SK-N-SH treated with all-trans-retinoic acid at 6 μM for 48 hours (cell line): ENCODE results near the gene ROBO1.

Experiments
- ATAC-seq: fragments of 200-7000 bp; cut with Tn5 transposase; 3 replicates; pipeline ENCODE4 v1.9.1; 2020; ENCODE audit warnings: mild to moderate bottlenecking, moderate library complexity
- ARNTL ChIP-seq: fragments of 450-650 bp; formaldehyde crosslinking; IDR thresholded peaks from 2 replicates; pipeline ENCODE4 v1.5.0; 2020; ENCODE audit warnings: low read depth, mild to moderate bottlenecking, moderate library complexity, borderline replicate concordance
- BACH2 ChIP-seq: fragments of 250-450 bp; sonication (Bioruptor Pico); IDR thresholded peaks from 2 replicates; pipeline ENCODE4 v1.9.0; 2021; ENCODE audit warnings: mild to moderate bottlenecking, borderline replicate concordance
- CSDC2 ChIP-seq: fragments of 250-450 bp; sonication (Bioruptor Pico); IDR thresholded peaks from 2 replicates; pipeline ENCODE4 v1.5.0; 2020; ENCODE audit warnings: mild to moderate bottlenecking, moderate library complexity
- ESRRG ChIP-seq: fragments of 250-450 bp; sonication (Bioruptor Pico); IDR thresholded peaks from 2 replicates; pipeline ENCODE4 v1.6.1; 2021; ENCODE audit warnings: mild to moderate bottlenecking
- GLIS3 ChIP-seq: fragments of 250-450 bp; sonication (Bioruptor Pico); IDR thresholded peaks from 2 replicates; pipeline ENCODE4 v1.5.0; 2020; ENCODE audit warnings: mild to moderate bottlenecking, moderate library complexity
- ISL1 ChIP-seq: fragments of 250-450 bp; sonication (Bioruptor Pico); IDR thresholded peaks from 2 replicates; pipeline ENCODE4 v2.1.2; 2022; ENCODE audit warnings: mild to moderate bottlenecking, moderate library complexity
- OSR1 ChIP-seq: fragments of 250-450 bp; sonication (Bioruptor Pico); IDR thresholded peaks from 2 replicates; pipeline ENCODE4 v1.8.0; 2022; ENCODE audit warnings: moderate library complexity, mild to moderate bottlenecking, inconsistent platforms
- PPARA ChIP-seq: fragments of 250-450 bp; sonication (Bioruptor Pico); IDR thresholded peaks from 2 replicates; pipeline ENCODE4 v1.5.0; 2020; ENCODE audit warnings: mild to moderate bottlenecking, borderline replicate concordance
- RARB ChIP-seq: fragments of 250-450 bp; sonication (Bioruptor Pico); IDR thresholded peaks from 2 replicates; pipeline ENCODE4 v1.8.0; 2021; ENCODE audit warnings: mild to moderate bottlenecking, moderate library complexity
- TCF4 ChIP-seq: fragments of 250-450 bp; sonication (Bioruptor Pico); IDR thresholded peaks from 2 replicates; pipeline ENCODE4 v1.8.0; 2021; ENCODE audit warnings: mild to moderate bottlenecking, moderate library complexity, borderline replicate concordance
- TOX ChIP-seq: fragments of 250-450 bp; sonication (Bioruptor Pico); IDR thresholded peaks from 2 replicates; pipeline ENCODE4 v1.8.0; 2021; ENCODE audit warnings: mild to moderate bottlenecking, moderate library complexity, borderline replicate concordance
- ZC3H10 ChIP-seq: fragments of 250-450 bp; sonication (Bioruptor Pico); IDR thresholded peaks from 2 replicates; pipeline ENCODE4 v1.5.1; 2021; ENCODE audit warnings: mild to moderate bottlenecking, moderate library complexity
- ZFP3 ChIP-seq: fragments of 250-450 bp; sonication (Bioruptor Pico); IDR thresholded peaks from 2 replicates; pipeline ENCODE4 v1.5.0; 2020; ENCODE audit warnings: mild to moderate bottlenecking, moderate library complexity
- ZFP30 ChIP-seq: fragments of 450-650 bp; formaldehyde crosslinking; IDR thresholded peaks from 2 replicates; pipeline ENCODE4 v1.5.0; 2022; ENCODE audit warnings: mild to moderate bottlenecking, moderate library complexity
- ZNF565 ChIP-seq: fragments of 450-650 bp; formaldehyde crosslinking; conservative IDR thresholded peaks from 2 replicates; pipeline ENCODE4 v1.5.0; 2020; ENCODE audit warnings: low read depth, mild to moderate bottlenecking, moderate library complexity
- ZNF8 ChIP-seq: fragments of 450-650 bp; formaldehyde crosslinking; IDR thresholded peaks from 2 replicates; pipeline ENCODE4 v1.5.0; 2020; ENCODE audit warnings: mild to moderate bottlenecking, moderate library complexity
- TF ChIP-seq, protein P1 (sequence below): fragments of 250-450 bp; sonication (Bioruptor Pico); IDR thresholded peaks from 2 replicates; pipeline ENCODE4 v1.5.1; 2021; ENCODE audit warnings: mild to moderate bottlenecking, moderate library complexity
- TF ChIP-seq, protein P2 (sequence below): fragments of 250-450 bp; sonication (Bioruptor Pico); IDR thresholded peaks from 2 replicates; pipeline ENCODE4 v1.5.0; 2020; ENCODE audit warnings: mild to moderate bottlenecking, moderate library complexity
- TF ChIP-seq, protein P3 (sequence below): fragments of 250-450 bp; sonication (Bioruptor Pico); IDR thresholded peaks from 2 replicates; pipeline ENCODE4 v1.8.0; 2021; ENCODE audit warnings: low read depth, mild to moderate bottlenecking, moderate library complexity, borderline replicate concordance
- TF ChIP-seq, protein P4 (sequence below): fragments of 250-450 bp; sonication (Bioruptor Pico); IDR thresholded peaks from 2 replicates; pipeline ENCODE4 v1.5.1; 2020; ENCODE audit warnings: low read depth, mild to moderate bottlenecking, moderate library complexity
- TF ChIP-seq, protein P5 (sequence below): fragments of 250-450 bp; sonication (Bioruptor Pico); IDR thresholded peaks from 2 replicates; pipeline ENCODE4 v1.8.0; 2020; ENCODE audit warnings: mild to moderate bottlenecking, moderate library complexity, borderline replicate concordance

ROBO1 gene

DNA sequence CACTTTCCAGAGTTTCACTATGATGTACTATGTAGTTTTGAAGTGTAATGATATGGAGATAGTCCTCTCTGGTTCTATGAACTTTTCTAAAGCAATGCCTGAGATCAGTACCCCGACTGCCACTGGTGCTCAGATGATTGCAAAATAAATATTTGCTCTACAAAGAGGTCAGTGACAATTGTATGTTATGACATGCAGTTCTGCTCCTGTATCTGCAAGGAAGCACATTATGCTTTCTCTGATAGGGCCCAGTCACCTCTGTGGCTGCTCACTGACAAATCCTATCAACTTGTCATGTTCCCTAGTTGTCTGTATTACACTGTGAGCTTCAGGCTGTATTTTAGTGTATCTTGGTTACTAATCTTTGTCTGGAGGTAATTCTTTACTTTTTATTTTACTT is 362.6 kb downstream of the ROBO1 start:
- ATAC-seq, result no peak
- TF ChIP-seq ZC3H10 (CRISPR knock-in tag) (no peak), PPARA (CRISPR knock-in tag) (no peak), ZNF8 (CRISPR knock-in tag) (no peak), RARB (CRISPR knock-in tag) (no peak), OSR1 (no peak), TOX (no peak), ZFP3 (CRISPR knock-in tag) (no peak), ARNTL (CRISPR knock-in tag) (no peak), ZFP30 (CRISPR knock-in tag) (no peak), TCF4 (CRISPR knock-in tag) (no peak), CSDC2 (CRISPR knock-in tag) (no peak), ESRRG (CRISPR knock-in tag) (no peak), ZNF565 (CRISPR knock-in tag) (no peak), BACH2 (no peak), ISL1 (CRISPR knock-in tag) (no peak)
- TF ChIP-seq, protein P1, sequence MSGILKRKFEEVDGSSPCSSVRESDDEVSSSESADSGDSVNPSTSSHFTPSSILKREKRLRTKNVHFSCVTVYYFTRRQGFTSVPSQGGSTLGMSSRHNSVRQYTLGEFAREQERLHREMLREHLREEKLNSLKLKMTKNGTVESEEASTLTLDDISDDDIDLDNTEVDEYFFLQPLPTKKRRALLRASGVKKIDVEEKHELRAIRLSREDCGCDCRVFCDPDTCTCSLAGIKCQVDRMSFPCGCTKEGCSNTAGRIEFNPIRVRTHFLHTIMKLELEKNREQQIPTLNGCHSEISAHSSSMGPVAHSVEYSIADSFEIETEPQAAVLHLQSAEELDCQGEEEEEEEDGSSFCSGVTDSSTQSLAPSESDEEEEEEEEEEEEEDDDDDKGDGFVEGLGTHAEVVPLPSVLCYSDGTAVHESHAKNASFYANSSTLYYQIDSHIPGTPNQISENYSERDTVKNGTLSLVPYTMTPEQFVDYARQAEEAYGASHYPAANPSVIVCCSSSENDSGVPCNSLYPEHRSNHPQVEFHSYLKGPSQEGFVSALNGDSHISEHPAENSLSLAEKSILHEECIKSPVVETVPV (CRISPR knock-in tag), result no peak
- TF ChIP-seq, protein P2, sequence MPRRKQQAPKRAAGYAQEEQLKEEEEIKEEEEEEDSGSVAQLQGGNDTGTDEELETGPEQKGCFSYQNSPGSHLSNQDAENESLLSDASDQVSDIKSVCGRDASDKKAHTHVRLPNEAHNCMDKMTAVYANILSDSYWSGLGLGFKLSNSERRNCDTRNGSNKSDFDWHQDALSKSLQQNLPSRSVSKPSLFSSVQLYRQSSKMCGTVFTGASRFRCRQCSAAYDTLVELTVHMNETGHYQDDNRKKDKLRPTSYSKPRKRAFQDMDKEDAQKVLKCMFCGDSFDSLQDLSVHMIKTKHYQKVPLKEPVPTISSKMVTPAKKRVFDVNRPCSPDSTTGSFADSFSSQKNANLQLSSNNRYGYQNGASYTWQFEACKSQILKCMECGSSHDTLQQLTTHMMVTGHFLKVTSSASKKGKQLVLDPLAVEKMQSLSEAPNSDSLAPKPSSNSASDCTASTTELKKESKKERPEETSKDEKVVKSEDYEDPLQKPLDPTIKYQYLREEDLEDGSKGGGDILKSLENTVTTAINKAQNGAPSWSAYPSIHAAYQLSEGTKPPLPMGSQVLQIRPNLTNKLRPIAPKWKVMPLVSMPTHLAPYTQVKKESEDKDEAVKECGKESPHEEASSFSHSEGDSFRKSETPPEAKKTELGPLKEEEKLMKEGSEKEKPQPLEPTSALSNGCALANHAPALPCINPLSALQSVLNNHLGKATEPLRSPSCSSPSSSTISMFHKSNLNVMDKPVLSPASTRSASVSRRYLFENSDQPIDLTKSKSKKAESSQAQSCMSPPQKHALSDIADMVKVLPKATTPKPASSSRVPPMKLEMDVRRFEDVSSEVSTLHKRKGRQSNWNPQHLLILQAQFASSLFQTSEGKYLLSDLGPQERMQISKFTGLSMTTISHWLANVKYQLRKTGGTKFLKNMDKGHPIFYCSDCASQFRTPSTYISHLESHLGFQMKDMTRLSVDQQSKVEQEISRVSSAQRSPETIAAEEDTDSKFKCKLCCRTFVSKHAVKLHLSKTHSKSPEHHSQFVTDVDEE, result no peak
- TF ChIP-seq, protein P3, sequence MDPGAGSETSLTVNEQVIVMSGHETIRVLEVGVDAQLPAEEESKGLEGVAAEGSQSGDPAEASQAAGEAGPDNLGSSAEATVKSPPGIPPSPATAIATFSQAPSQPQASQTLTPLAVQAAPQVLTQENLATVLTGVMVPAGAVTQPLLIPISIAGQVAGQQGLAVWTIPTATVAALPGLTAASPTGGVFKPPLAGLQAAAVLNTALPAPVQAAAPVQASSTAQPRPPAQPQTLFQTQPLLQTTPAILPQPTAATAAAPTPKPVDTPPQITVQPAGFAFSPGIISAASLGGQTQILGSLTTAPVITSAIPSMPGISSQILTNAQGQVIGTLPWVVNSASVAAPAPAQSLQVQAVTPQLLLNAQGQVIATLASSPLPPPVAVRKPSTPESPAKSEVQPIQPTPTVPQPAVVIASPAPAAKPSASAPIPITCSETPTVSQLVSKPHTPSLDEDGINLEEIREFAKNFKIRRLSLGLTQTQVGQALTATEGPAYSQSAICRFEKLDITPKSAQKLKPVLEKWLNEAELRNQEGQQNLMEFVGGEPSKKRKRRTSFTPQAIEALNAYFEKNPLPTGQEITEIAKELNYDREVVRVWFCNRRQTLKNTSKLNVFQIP (CRISPR knock-in tag), result no peak
- TF ChIP-seq, protein P4, sequence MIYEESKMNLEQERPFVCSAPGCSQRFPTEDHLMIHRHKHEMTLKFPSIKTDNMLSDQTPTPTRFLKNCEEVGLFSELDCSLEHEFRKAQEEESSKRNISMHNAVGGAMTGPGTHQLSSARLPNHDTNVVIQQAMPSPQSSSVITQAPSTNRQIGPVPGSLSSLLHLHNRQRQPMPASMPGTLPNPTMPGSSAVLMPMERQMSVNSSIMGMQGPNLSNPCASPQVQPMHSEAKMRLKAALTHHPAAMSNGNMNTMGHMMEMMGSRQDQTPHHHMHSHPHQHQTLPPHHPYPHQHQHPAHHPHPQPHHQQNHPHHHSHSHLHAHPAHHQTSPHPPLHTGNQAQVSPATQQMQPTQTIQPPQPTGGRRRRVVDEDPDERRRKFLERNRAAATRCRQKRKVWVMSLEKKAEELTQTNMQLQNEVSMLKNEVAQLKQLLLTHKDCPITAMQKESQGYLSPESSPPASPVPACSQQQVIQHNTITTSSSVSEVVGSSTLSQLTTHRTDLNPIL (CRISPR knock-in tag), result no peak
- TF ChIP-seq, protein P5, sequence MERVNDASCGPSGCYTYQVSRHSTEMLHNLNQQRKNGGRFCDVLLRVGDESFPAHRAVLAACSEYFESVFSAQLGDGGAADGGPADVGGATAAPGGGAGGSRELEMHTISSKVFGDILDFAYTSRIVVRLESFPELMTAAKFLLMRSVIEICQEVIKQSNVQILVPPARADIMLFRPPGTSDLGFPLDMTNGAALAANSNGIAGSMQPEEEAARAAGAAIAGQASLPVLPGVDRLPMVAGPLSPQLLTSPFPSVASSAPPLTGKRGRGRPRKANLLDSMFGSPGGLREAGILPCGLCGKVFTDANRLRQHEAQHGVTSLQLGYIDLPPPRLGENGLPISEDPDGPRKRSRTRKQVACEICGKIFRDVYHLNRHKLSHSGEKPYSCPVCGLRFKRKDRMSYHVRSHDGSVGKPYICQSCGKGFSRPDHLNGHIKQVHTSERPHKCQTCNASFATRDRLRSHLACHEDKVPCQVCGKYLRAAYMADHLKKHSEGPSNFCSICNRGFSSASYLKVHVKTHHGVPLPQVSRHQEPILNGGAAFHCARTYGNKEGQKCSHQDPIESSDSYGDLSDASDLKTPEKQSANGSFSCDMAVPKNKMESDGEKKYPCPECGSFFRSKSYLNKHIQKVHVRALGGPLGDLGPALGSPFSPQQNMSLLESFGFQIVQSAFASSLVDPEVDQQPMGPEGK (CRISPR knock-in tag), result no peak

DNA sequence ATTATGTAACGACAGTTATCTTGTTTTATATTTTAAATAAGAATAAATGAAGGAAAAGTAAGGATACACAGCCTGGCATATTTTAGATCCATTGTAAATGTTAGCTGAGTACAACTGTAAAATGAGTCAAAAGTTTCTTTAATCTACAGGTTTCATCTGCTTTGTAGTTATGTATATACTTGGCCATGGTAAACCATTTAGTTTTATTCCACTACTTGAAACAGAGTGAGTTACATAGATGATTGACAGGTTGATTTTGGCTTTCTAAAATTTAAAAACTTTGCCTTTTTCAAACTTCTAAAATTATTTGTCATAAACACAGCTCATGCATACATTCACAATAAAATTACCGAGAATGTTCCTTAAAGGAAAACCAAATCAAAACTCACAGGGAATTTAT is 371.2 kb downstream of the ROBO1 start:
- ATAC-seq, result no peak
- TF ChIP-seq RARB (CRISPR knock-in tag) (no peak), TCF4 (CRISPR knock-in tag) (no peak), ZNF8 (CRISPR knock-in tag) (no peak), ZFP30 (CRISPR knock-in tag) (no peak), GLIS3 (no peak), CSDC2 (CRISPR knock-in tag) (no peak), PPARA (CRISPR knock-in tag) (no peak), OSR1 (no peak), ISL1 (CRISPR knock-in tag) (no peak), ESRRG (CRISPR knock-in tag) (no peak)
- TF ChIP-seq, protein P2, result no peak
- TF ChIP-seq, protein P1 (CRISPR knock-in tag), result no peak
- TF ChIP-seq, protein P4 (CRISPR knock-in tag), result no peak
